Mesodermal cell (in vitro differentiated cells): ENCODE results near the gene BTBD17.

Source experiments
- H3K27ac ChIP-seq: 2 replicates; pipeline ENCODE4 v1.7.0; 2013; ENCODE audit warnings: mild to moderate bottlenecking, low read depth, low read length, moderate library complexity; ENCODE audit not compliant: severe bottlenecking
- H3K36me3 ChIP-seq: 2 replicates; pipeline ENCODE4 v1.7.1; 2013; ENCODE audit warnings: mild to moderate bottlenecking, low read length, moderate library complexity; ENCODE audit not compliant: control insufficient read depth, insufficient read depth
- H3K4me1 ChIP-seq: one replicate; pipeline ENCODE4 v1.7.1; 2013; ENCODE audit warnings: mild to moderate bottlenecking, low read length; ENCODE audit not compliant: insufficient read depth, control insufficient read depth, poor library complexity, severe bottlenecking
- H3K4me3 ChIP-seq: 2 replicates; pipeline ENCODE4 v1.7.0; 2013; ENCODE audit warnings: low read length, control low read depth, mild to moderate bottlenecking; ENCODE audit not compliant: insufficient read depth, poor library complexity, severe bottlenecking; ENCODE audit errors: extremely low read depth
- H3K9me3 ChIP-seq: 2 replicates; pipeline ENCODE4 v1.7.1; 2013; ENCODE audit warnings: mild to moderate bottlenecking, low read length, moderate library complexity; ENCODE audit not compliant: control insufficient read depth
- WGBS, 2 experiments: methylation state at CpG; one replicate each; pipeline ENCODE4 v1.1.5; 2013; ENCODE audit warnings: missing lambda C conversion rate in 2 of 2; ENCODE audit not compliant: insufficient coverage in 2 of 2; 5-methylcytosine and 5-hydroxymethylcytosine counted together

Gene BTBD17

DNA sequence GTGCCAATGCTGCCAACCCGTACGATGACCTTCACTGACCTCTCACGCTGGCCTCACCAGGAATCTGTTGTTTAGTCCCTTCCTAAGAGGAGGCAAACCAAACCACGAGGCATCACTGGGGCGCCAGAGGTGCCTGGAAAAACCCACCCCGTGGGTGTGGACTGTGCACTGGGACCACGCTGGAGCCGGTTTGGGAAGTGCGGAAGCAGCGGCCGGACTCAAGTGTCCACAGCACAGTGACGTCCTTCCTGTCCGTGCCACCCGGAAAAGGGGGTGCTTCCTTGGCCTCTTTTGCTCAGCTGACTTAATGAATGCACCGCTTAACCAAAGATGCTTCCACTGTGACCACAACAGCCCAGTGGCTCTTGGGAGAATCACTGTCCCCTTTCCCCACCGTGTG, 44.6 kb downstream of the BTBD17 start:
- Histone ChIP-seq H3K27ac (no peak overlapping the region), H3K36me3 (no peaks in the 10 kb centered on the region), H3K4me1 (no peaks in the 10 kb centered on the region), H3K9me3 (peaks cover 5% of the 10 kb centered on the region), H3K4me3 (no peak overlapping the region)
- WGBS, 2 experiments = 85 to 91% methylated on average over 15 to 16 of the region's 16 CpGs

DNA sequence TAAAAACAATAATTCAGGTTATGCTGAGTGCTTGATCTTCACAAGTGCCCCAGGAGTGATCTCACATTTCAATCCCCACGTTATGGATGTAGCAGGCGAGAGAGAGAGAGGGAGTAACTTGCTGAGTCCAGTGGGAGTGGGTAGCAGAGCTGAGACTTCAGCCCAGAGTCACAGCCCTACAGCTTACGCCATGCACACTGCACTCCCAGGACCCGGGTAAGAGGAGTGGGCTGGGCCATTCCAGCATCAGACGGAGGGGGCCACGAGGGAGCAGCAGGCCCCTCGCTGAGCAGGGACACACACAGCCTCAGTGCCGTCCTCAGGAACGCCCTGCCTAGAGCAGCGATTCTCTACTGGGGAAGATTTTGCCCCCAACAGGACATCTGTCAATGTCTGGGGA, 45.4 kb downstream of the BTBD17 start:
- Histone ChIP-seq H3K36me3 (no peaks in the 10 kb centered on the region), H3K27ac (no peak overlapping the region), H3K9me3 (peaks cover 5% of the 10 kb centered on the region), H3K4me3 (no peak overlapping the region), H3K4me1 (no peaks in the 10 kb centered on the region)
- 76 to 81% methylated on average over 7 to 8 of the region's 10 CpGs for WGBS, 2 experiments

DNA sequence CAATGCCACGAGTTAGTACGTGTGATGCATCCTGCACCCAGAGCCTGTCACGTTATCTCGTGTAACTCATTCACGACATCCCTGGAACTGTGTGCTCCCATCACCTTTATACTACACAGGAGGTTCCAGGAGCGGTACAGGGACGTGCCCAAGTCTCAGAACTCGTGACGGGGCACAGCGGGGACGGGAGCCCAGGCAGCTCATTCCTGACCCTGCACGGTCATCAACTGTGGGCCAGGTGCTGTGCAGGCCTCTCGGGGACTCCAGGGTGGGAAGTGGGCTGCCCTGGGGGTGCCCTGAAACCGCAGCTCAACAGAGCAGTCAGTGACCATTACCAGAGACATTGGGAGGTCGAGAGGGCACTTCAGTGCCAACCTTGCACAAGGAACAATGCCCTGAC, 46.8 kb downstream of the BTBD17 start:
- Histone ChIP-seq H3K4me1 (no peaks in the 10 kb centered on the region), H3K4me3 (no peak overlapping the region), H3K9me3 (peaks cover 5% of the 10 kb centered on the region), H3K36me3 (no peaks in the 10 kb centered on the region), H3K27ac (no peak overlapping the region)
- WGBS, 2 experiments = 83 to 93% methylated on average over 14 of the region's 15 CpGs

DNA sequence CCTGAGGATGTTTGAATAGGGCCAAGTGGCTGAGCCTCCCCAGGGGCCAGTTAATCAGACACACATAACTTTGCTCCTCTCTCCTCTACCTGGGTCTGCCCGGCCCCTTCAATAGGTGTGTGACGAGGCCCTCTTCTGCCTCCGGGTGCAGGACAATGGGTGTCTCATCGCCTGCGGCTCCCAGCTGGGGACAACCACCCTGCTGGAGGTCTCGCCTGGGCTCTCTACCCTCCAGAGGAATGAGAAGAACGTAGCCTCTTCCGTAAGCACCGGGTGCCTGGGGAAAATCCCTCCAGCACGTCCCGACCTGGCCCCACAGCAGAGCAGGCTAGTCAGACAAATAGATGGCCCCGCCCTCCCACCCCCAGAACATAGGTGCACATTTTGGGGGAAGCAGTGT, 51.8 kb downstream of the BTBD17 start:
- Histone ChIP-seq H3K4me3 (no peak overlapping the region), H3K4me1 (no peaks in the 10 kb centered on the region), H3K27ac (no peak overlapping the region), H3K36me3 (no peaks in the 10 kb centered on the region), H3K9me3 (peaks cover 5% of the 10 kb centered on the region)
- 86 to 91% methylated on average over 10 to 11 of the region's 12 CpGs for WGBS, 2 experiments

DNA sequence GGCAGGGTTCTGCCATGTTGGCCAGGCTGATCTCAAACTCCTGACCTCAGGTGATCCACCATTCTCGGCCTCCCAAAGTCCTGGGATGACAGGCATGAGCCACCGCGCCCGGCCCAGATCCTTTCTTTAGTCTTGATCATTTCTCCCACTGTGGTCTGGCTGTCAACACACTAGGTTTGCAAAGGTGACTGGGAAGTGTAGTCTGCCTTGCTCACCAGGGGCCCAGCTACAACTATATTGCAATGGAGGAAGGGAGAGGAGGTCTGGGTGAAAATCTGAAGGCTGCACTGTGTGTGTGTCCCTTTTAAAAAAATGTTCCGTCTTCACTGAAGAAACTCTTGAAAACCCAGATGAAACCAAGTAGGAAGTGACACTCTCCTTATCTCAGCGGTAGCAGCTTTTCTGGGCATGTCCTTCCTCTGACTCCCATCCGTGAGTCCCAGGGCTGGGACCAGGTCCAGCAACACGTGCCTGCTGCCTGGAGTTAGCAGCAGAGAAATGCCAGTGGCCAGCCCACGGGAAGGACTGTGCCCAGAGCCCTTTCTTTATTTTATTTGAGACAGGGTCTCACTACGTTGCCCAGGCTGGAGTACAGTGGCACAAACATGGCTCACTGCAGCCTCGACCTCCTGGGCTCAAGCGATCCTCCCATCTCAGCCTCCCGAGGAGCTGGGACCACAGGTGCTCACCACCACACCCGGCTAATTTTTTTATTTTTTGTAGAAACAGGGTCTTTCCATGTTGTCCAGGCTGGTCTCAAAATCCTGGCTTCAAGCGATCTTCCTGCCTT, 53.5 kb downstream of the BTBD17 start:
- Histone ChIP-seq H3K27ac (no peak overlapping the region), H3K36me3 (no peaks in the 10 kb centered on the region), H3K4me3 (no peak overlapping the region), H3K4me1 (no peaks in the 10 kb centered on the region), H3K9me3 (peaks cover 5% of the 10 kb centered on the region)
- 85 to 88% methylated on average over 12 to 14 of the region's 15 CpGs for WGBS, 2 experiments
